HepG2 (cell line): ENCODE results near the gene COASY. TPM values are rescaled to one million over a fixed set of nuclear protein-coding genes. Genes with fewer than 3 reads are reported as not detected.

Source experiments
- AKAP8 ChIP-seq: sonication (generic); formaldehyde crosslinking; IDR thresholded peaks from 2 replicates; pipeline ENCODE4 v1.5.1; 2020; ENCODE audit warnings: mild to moderate bottlenecking, missing genetic modification reagents
- EEA1 ChIP-seq: sonication (generic); formaldehyde crosslinking; IDR thresholded peaks from 2 replicates; pipeline ENCODE4 v1.5.1; 2020; ENCODE audit warnings: mild to moderate bottlenecking, missing genetic modification reagents, borderline replicate concordance
- GPBP1L1 ChIP-seq: sonication (generic); formaldehyde crosslinking; IDR thresholded peaks from 2 replicates; pipeline ENCODE4 v1.5.0; 2020; ENCODE audit warnings: mild to moderate bottlenecking, missing genetic modification reagents
- JUNB ChIP-seq: sonication (generic); formaldehyde crosslinking; IDR thresholded peaks from 2 replicates; pipeline ENCODE4 v1.8.0; 2022; ENCODE audit warnings: missing genetic modification reagents, mild to moderate bottlenecking, borderline replicate concordance
- MAFK ChIP-seq, 2 experiments: IDR thresholded peaks in 1 of 2; conservative IDR thresholded peaks in 1 of 2; 2 replicates each; pipeline ENCODE4 v1.6.1; 2011; ENCODE audit warnings: improper control_type of control experiment in 2 of 2, low read length in 2 of 2
- NRL ChIP-seq: sonication (generic); formaldehyde crosslinking; IDR thresholded peaks from 2 replicates; pipeline ENCODE4 v1.5.0; 2020; ENCODE audit warnings: missing genetic modification reagents, mild to moderate bottlenecking, moderate library complexity, borderline replicate concordance
- RBM39 ChIP-seq: fragments of 200-400 bp; formaldehyde crosslinking; IDR thresholded peaks from one replicate; pipeline ENCODE4 v1.6.1; 2018; ENCODE audit warnings: antibody characterized with exemption, mild to moderate bottlenecking, low read depth, low read length; ENCODE audit not compliant: poor library complexity, severe bottlenecking
- SKI ChIP-seq: fragments of 450-650 bp; IDR thresholded peaks from one replicate; pipeline ENCODE4 v1.6.1; 2018; ENCODE audit warnings: mild to moderate bottlenecking; ENCODE audit not compliant: partially characterized antibody
- SOX5 ChIP-seq: IDR thresholded peaks from 2 replicates; pipeline ENCODE4 v1.6.1; 2016; ENCODE audit warnings: borderline replicate concordance
- SRSF1 ChIP-seq: fragments of 200-400 bp; formaldehyde crosslinking; optimal IDR thresholded peaks from 2 replicates; pipeline ENCODE3; 2017; ENCODE audit warnings: mild to moderate bottlenecking, low read depth, low read length, moderate library complexity
- TAF1 ChIP-seq: sonication (generic); formaldehyde crosslinking; IDR thresholded peaks from 2 replicates; pipeline ENCODE4 v1.4.0; 2020; ENCODE audit warnings: missing genetic modification reagents
- ZBTB3 ChIP-seq: sonication (generic); formaldehyde crosslinking; IDR thresholded peaks from 2 replicates; pipeline ENCODE4 v1.4.0; 2020; ENCODE audit warnings: low read depth, mild to moderate bottlenecking, moderate library complexity, missing genetic modification reagents, borderline replicate concordance
- ZBTB33 ChIP-seq: sonication (generic); formaldehyde crosslinking; IDR thresholded peaks from 2 replicates; pipeline ENCODE4 v1.4.0; 2020; ENCODE audit warnings: missing genetic modification reagents
- ZC3H13 ChIP-seq: sonication (generic); formaldehyde crosslinking; IDR thresholded peaks from 2 replicates; pipeline ENCODE4 v1.8.1; 2023; ENCODE audit warnings: mild to moderate bottlenecking, missing genetic modification reagents, moderate library complexity
- ZMYM4 ChIP-seq: sonication (generic); formaldehyde crosslinking; IDR thresholded peaks from 2 replicates; pipeline ENCODE4 v1.8.1; 2023; ENCODE audit warnings: mild to moderate bottlenecking, missing genetic modification reagents
- ZNF251 ChIP-seq: sonication (generic); formaldehyde crosslinking; IDR thresholded peaks from 2 replicates; pipeline ENCODE4 v1.9.0; 2021; ENCODE audit warnings: mild to moderate bottlenecking, missing genetic modification reagents
- ZNF292 ChIP-seq: sonication (generic); formaldehyde crosslinking; IDR thresholded peaks from 2 replicates; pipeline ENCODE4 v1.8.1; 2022; ENCODE audit warnings: mild to moderate bottlenecking, low read depth, missing genetic modification reagents, borderline replicate concordance
- ZNF367 ChIP-seq: sonication (generic); formaldehyde crosslinking; IDR thresholded peaks from 2 replicates; pipeline ENCODE4 v1.4.0; 2020; ENCODE audit warnings: missing genetic modification reagents, borderline replicate concordance
- ZNF460 ChIP-seq: sonication (generic); formaldehyde crosslinking; IDR thresholded peaks from 2 replicates; pipeline ENCODE4 v1.5.1; 2020; ENCODE audit warnings: missing genetic modification reagents, mild to moderate bottlenecking, borderline replicate concordance
- ZNF484 ChIP-seq: sonication (generic); formaldehyde crosslinking; IDR thresholded peaks from 2 replicates; pipeline ENCODE4 v1.5.1; 2020; ENCODE audit warnings: mild to moderate bottlenecking, low read depth, missing genetic modification reagents, borderline replicate concordance
- ZNF567 ChIP-seq: sonication (generic); formaldehyde crosslinking; IDR thresholded peaks from 2 replicates; pipeline ENCODE4 v1.8.1; 2023; ENCODE audit warnings: mild to moderate bottlenecking, missing genetic modification reagents, borderline replicate concordance
- ZNF691 ChIP-seq: sonication (generic); formaldehyde crosslinking; IDR thresholded peaks from 2 replicates; pipeline ENCODE4 v1.4.0; 2020; ENCODE audit warnings: missing genetic modification reagents, low read depth, mild to moderate bottlenecking, borderline replicate concordance
- ZNF761 ChIP-seq: sonication (generic); formaldehyde crosslinking; conservative IDR thresholded peaks from 2 replicates; pipeline ENCODE4 v1.4.0; 2020; ENCODE audit warnings: mild to moderate bottlenecking, missing genetic modification reagents
- ZSCAN25 ChIP-seq: sonication (generic); formaldehyde crosslinking; IDR thresholded peaks from 2 replicates; pipeline ENCODE4 v1.8.0; 2022; ENCODE audit warnings: mild to moderate bottlenecking, missing genetic modification reagents
- ZSCAN30 ChIP-seq: sonication (generic); formaldehyde crosslinking; IDR thresholded peaks from 2 replicates; pipeline ENCODE4 v1.5.0; 2020; ENCODE audit warnings: mild to moderate bottlenecking, missing genetic modification reagents
- ZZZ3 ChIP-seq: sonication (generic); formaldehyde crosslinking; IDR thresholded peaks from 2 replicates; pipeline ENCODE4 v1.4.0; 2020; ENCODE audit warnings: missing genetic modification reagents, mild to moderate bottlenecking, borderline replicate concordance
- polyA plus RNA-seq, 8 experiments: library from polyadenylated mRNA; depleted of rRNA in 3 of 8; stranded (reverse) in 7 of 8; unstranded in 1 of 8; fragments of >200 nt; fragmentation: Illumina TruSeq in 4 of 8; extraction: Trizol in 4 of 8; gene quantifications; 2 replicates each; pipeline versions ENCODE4 v1.2.1 to v1.2.3, GENCODE V29; 2011 to 2016; ENCODE audit warnings: low read depth in 4 of 8, missing spikeins in 1 of 8, mixed read lengths in 1 of 8; ENCODE audit not compliant: insufficient read depth in 1 of 8
- total RNA-seq, 5 experiments: library from RNA; depleted of rRNA; stranded (reverse); fragments of >200 nt; fragmentation: Illumina TruSeq; extraction: Trizol; gene quantifications; 2 replicates each; pipeline ENCODE4 v1.2.3, GENCODE V29; 2016; ENCODE audit warnings: low read depth in 1 of 5

Gene COASY
- total and polyA plus RNA-seq, 2 of the 13 experiments (the other 11 are each of a cell fraction or from before 2014, with no cell fraction given), result 90.7 to 125 TPM

DNA sequence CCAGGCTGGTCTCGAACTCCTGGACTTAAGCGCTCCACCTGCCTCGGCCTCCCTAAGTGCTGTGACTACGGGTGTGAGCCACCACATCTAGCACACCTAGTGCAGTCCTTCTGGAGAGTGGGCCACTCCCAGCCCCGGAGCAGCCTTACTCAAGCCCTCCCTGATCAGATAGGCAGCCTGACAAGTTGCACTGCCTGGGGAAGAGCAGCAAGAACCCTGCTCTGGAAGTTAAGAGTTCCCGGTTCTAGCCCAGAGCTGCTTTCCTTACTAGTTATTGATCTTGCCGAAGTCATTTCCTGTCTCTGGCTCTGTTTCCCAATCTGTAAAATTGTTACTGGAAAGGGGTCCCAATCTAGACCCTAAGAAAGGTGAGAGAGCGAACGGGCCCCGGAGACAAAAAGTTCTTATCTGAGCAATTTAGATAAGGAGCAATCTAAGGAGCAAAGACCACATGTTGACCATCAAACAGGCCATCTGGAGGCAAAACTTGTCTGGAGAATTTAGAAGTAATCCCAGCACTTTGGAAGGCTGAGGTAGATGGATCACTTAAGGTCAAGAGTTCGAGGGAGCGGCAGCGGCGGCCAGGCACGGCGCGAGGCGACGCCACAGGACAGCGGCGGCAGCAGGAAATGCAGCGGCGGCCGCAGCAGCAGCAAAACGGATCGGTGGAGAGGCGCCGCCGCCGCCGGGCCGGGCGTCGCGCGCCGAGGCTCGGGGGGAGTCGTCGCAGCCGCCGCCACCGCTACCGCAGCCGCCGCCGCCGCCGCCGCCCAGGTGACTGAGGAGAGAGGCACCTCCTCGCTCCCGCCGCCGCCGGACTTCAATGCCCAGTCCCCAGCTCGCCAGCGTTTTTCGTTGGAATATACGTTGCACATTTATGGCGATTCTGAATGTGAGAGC is 30.2 kb upstream of the COASY start (continued):
- TF ChIP-seq RBM39 (no peak), ZSCAN25 (CRISPR knock-in tag) (no peak), GPBP1L1 (CRISPR knock-in tag) (no peak), ZNF460 (peak; percentile 99), TAF1 (CRISPR knock-in tag) (peak; percentile 22; the same call in 1 of the 2 replicates), AKAP8 (CRISPR knock-in tag) (no peak), SRSF1 (no peak), ZNF761 (peak; percentile 75), ZZZ3 (no peak), JUNB (no peak), ZNF251 (CRISPR knock-in tag) (no peak), EEA1 (no peak; the same call in 1 of the 2 replicates), ZNF367 (CRISPR knock-in tag) (no peak), ZSCAN30 (CRISPR knock-in tag) (no peak), SKI (peak; percentile 87), ZBTB3 (no peak), ZBTB33 (CRISPR knock-in tag) (no peak), MAFK (conservative IDR thresholded peaks at IDR 0.05 in 1 of 2, IDR thresholded peaks at IDR 0.05 in 1 of 2; ENCODE audit: low read length in 2 of 2) (no peak), SOX5 (no peak), ZC3H13 (CRISPR knock-in tag) (0 out of 2 replicates have a peak, but pooled peaks have one; percentile 60), ZNF567 (CRISPR knock-in tag) (no peak), ZNF292 (CRISPR knock-in tag) (no peak), ZNF691 (CRISPR knock-in tag) (no peak), ZNF484 (CRISPR knock-in tag) (no peak), NRL (CRISPR knock-in tag) (no peak), ZMYM4 (CRISPR knock-in tag) (no peak)
